Choroid plexus epithelial cell (primary cell): ENCODE data around the gene NGEF.
"Not testable (repeated sequence)": the region's sequence is repeated elsewhere in the genome, so short reads cannot be mapped to it uniquely, and the experiment has no call there.

ENCODE experiments used
- DNase-seq: peaks from one replicate; pipeline ENCODE4 v3.0.0-alpha.2; 2010; ENCODE audit warnings: low read depth
- H3K4me3 ChIP-seq: 2 replicates; pipeline ENCODE4 v1.5.1; 2011; ENCODE audit warnings: low read depth, mild to moderate bottlenecking, control low read depth, low read length, moderate library complexity
- CTCF ChIP-seq: conservative IDR thresholded peaks from 2 replicates; pipeline ENCODE4 v1.5.1; 2011; ENCODE audit warnings: low read depth, mild to moderate bottlenecking, control low read depth, inconsistent platforms, low read length, moderate library complexity

Gene NGEF

GRCh38 chr2:233059547-233059796 is 46.4 kb upstream of the NGEF start:
- no peak overlapping the region for H3K4me3 ChIP-seq
- TF ChIP-seq CTCF, result no peak
- DNase-seq, result no peak

- no peak for DNase-seq
- no peak overlapping the region for H3K4me3 ChIP-seq
- TF ChIP-seq CTCF, result no peak
Measured at GRCh38 chr2:233058717-233059546, 45.9 kb upstream of the NGEF start.

GRCh38 chr2:233056961-233057605 is 44.0 kb upstream of the NGEF start:
- TF ChIP-seq CTCF, result no peak
- DNase-seq, result no peak
- H3K4me3 ChIP-seq, result no peak overlapping the region

- no peak for DNase-seq
- H3K4me3 ChIP-seq, result no peak overlapping the region
- no peak for TF ChIP-seq CTCF
Measured at GRCh38 chr2:233055362-233055761, 42.3 kb upstream of the NGEF start.

GRCh38 chr2:233053928-233054784 is 41.1 kb upstream of the NGEF start:
- peak; percentile 51 for DNase-seq
- H3K4me3 ChIP-seq, result no peak overlapping the region
- TF ChIP-seq CTCF, result peak; percentile 97

GRCh38 chr2:233052517-233052916 is 39.5 kb upstream of the NGEF start:
- not testable (repeated sequence) for DNase-seq, H3K4me3 ChIP-seq

GRCh38 chr2:233051241-233052149 is 38.4 kb upstream of the NGEF start:
- H3K4me3 ChIP-seq, result no peak overlapping the region
- no peak for TF ChIP-seq CTCF
- peak; percentile 42 for DNase-seq
